ENCODE results near the gene CIT.
"Not testable (repeated sequence)": the region's sequence is repeated elsewhere in the genome, so short reads cannot be mapped to it uniquely, and the experiment has no call there.

The CIT gene

GRCh38 chr12:119911182-119911581, 34.1 kb upstream of the CIT start:
- H3K27me3 ChIP-seq (ENCODE audit: insufficient read depth, insufficient read length) = no peaks in the 10 kb centered on the region
- TF ChIP-seq YY1 (IDR thresholded peaks at IDR 0.05; ENCODE audit: insufficient read depth, insufficient read length) = no peak
- no peak for TF ChIP-seq SUZ12 (IDR thresholded peaks at IDR 0.05; ENCODE audit: extremely low read depth, insufficient read depth, insufficient read length)
- no peak for TF ChIP-seq ZNF274 (IDR thresholded peaks at IDR 0.05; ENCODE audit: low read depth, low read length)
- no peaks in the 10 kb centered on the region for H3K4me1 ChIP-seq (ENCODE audit: insufficient read depth, insufficient read length)
- H3K4me3 ChIP-seq (ENCODE audit: insufficient read length, low read depth) = no peak overlapping the region
- no peak for DNase-seq (ENCODE audit: low read depth, low spot score)
- no peak overlapping the region for H3K9ac ChIP-seq (ENCODE audit: insufficient read length, low read depth)
- no peaks in the 10 kb centered on the region for H3K36me3 ChIP-seq (ENCODE audit: insufficient read depth, insufficient read length, low read length)
- H3K9me3 ChIP-seq (ENCODE audit: insufficient read depth, low read length) = no peaks in the 10 kb centered on the region

- Histone ChIP-seq H3K9ac (ENCODE audit: insufficient read length, low read depth) (no peak overlapping the region), H3K4me3 (ENCODE audit: insufficient read length, low read depth) (no peak overlapping the region), H3K36me3 (ENCODE audit: insufficient read depth, insufficient read length, low read length) (no peaks in the 10 kb centered on the region), H3K27me3 (ENCODE audit: insufficient read depth, insufficient read length) (no peaks in the 10 kb centered on the region), H3K9me3 (ENCODE audit: insufficient read depth, low read length) (no peaks in the 10 kb centered on the region), H3K4me1 (ENCODE audit: insufficient read depth, insufficient read length) (no peaks in the 10 kb centered on the region)
- TF ChIP-seq ZNF274 (IDR thresholded peaks at IDR 0.05; ENCODE audit: low read depth, low read length) (no peak), YY1 (IDR thresholded peaks at IDR 0.05; ENCODE audit: insufficient read depth, insufficient read length) (no peak), SUZ12 (IDR thresholded peaks at IDR 0.05; ENCODE audit: extremely low read depth, insufficient read depth, insufficient read length) (no peak)
- DNase-seq (ENCODE audit: low read depth, low spot score) = no peak
Observed at GRCh38 chr12:119910586-119910985, 33.5 kb upstream of the CIT start.

- DNase-seq (ENCODE audit: low read depth, low spot score) = peak; percentile 66
- no peaks in the 10 kb centered on the region for H3K4me1 ChIP-seq (ENCODE audit: insufficient read depth, insufficient read length)
Observed at GRCh38 chr12:119902084-119902509, 25.0 kb upstream of the CIT start.

GRCh38 chr12:119901670-119902069, 24.6 kb upstream of the CIT start:
- no peak for DNase-seq (ENCODE audit: low read depth, low spot score)

More at GRCh38 chr12:119902084-119902509, 25.0 kb upstream of the CIT start:
- Histone ChIP-seq H3K9ac (ENCODE audit: insufficient read length, low read depth) (no peak overlapping the region), H3K9me3 (ENCODE audit: insufficient read depth, low read length) (no peaks in the 10 kb centered on the region), H3K4me3 (ENCODE audit: insufficient read length, low read depth) (no peak overlapping the region), H3K36me3 (ENCODE audit: insufficient read depth, insufficient read length, low read length) (no peaks in the 10 kb centered on the region), H3K27me3 (ENCODE audit: insufficient read depth, insufficient read length) (no peaks in the 10 kb centered on the region)
- TF ChIP-seq YY1 (IDR thresholded peaks at IDR 0.05; ENCODE audit: insufficient read depth, insufficient read length) (no peak), SUZ12 (IDR thresholded peaks at IDR 0.05; ENCODE audit: extremely low read depth, insufficient read depth, insufficient read length) (no peak), ZNF274 (IDR thresholded peaks at IDR 0.05; ENCODE audit: low read depth, low read length) (no peak)

GRCh38 chr12:119894916-119895315, 17.8 kb upstream of the CIT start:
- H3K4me3 ChIP-seq (ENCODE audit: insufficient read length, low read depth) = no peak overlapping the region
- no peaks in the 10 kb centered on the region for H3K9me3 ChIP-seq (ENCODE audit: insufficient read depth, low read length)
- DNase-seq (ENCODE audit: low read depth, low spot score) = no peak
- H3K4me1 ChIP-seq (ENCODE audit: insufficient read depth, insufficient read length) = no peaks in the 10 kb centered on the region
- TF ChIP-seq SUZ12 (IDR thresholded peaks at IDR 0.05; ENCODE audit: extremely low read depth, insufficient read depth, insufficient read length) (no peak), ZNF274 (IDR thresholded peaks at IDR 0.05; ENCODE audit: low read depth, low read length) (no peak), YY1 (IDR thresholded peaks at IDR 0.05; ENCODE audit: insufficient read depth, insufficient read length) (no peak)
- no peak overlapping the region for H3K9ac ChIP-seq (ENCODE audit: insufficient read length, low read depth)
- no peaks in the 10 kb centered on the region for H3K27me3 ChIP-seq (ENCODE audit: insufficient read depth, insufficient read length)
- no peaks in the 10 kb centered on the region for H3K36me3 ChIP-seq (ENCODE audit: insufficient read depth, insufficient read length, low read length)

More at GRCh38 chr12:119901670-119902069, 24.6 kb upstream of the CIT start:
- Histone ChIP-seq H3K9ac (ENCODE audit: insufficient read length, low read depth) (no peak overlapping the region), H3K36me3 (ENCODE audit: insufficient read depth, insufficient read length, low read length) (no peaks in the 10 kb centered on the region), H3K4me1 (ENCODE audit: insufficient read depth, insufficient read length) (no peaks in the 10 kb centered on the region), H3K4me3 (ENCODE audit: insufficient read length, low read depth) (no peak overlapping the region), H3K9me3 (ENCODE audit: insufficient read depth, low read length) (no peaks in the 10 kb centered on the region), H3K27me3 (ENCODE audit: insufficient read depth, insufficient read length) (no peaks in the 10 kb centered on the region)
- TF ChIP-seq YY1 (IDR thresholded peaks at IDR 0.05; ENCODE audit: insufficient read depth, insufficient read length) = no peak

- H3K36me3 ChIP-seq (ENCODE audit: insufficient read depth, insufficient read length, low read length); H3K4me1 ChIP-seq (ENCODE audit: insufficient read depth, insufficient read length); DNase-seq (ENCODE audit: low read depth, low spot score); H3K9me3 ChIP-seq (ENCODE audit: insufficient read depth, low read length); H3K4me3 ChIP-seq (ENCODE audit: insufficient read length, low read depth); H3K9ac ChIP-seq (ENCODE audit: insufficient read length, low read depth); H3K27me3 ChIP-seq (ENCODE audit: insufficient read depth, insufficient read length): not testable (repeated sequence)
Observed at GRCh38 chr12:119892611-119893010, 15.5 kb upstream of the CIT start.

GRCh38 chr12:119885549-119885948, 8.4 kb upstream of the CIT start:
- H3K9ac ChIP-seq (ENCODE audit: insufficient read length, low read depth) = no peak overlapping the region
- H3K36me3 ChIP-seq (ENCODE audit: insufficient read depth, insufficient read length, low read length) = no peaks in the 10 kb centered on the region
- no peak for DNase-seq (ENCODE audit: low read depth, low spot score)
- H3K27me3 ChIP-seq (ENCODE audit: insufficient read depth, insufficient read length) = no peaks in the 10 kb centered on the region
- no peaks in the 10 kb centered on the region for H3K4me1 ChIP-seq (ENCODE audit: insufficient read depth, insufficient read length)
- no peak for TF ChIP-seq ZNF274 (IDR thresholded peaks at IDR 0.05; ENCODE audit: low read depth, low read length)
- no peak for TF ChIP-seq SUZ12 (IDR thresholded peaks at IDR 0.05; ENCODE audit: extremely low read depth, insufficient read depth, insufficient read length)
- H3K4me3 ChIP-seq (ENCODE audit: insufficient read length, low read depth) = no peak overlapping the region
- H3K9me3 ChIP-seq (ENCODE audit: insufficient read depth, low read length) = no peaks in the 10 kb centered on the region

GRCh38 chr12:119883791-119884190, 6.7 kb upstream of the CIT start:
- DNase-seq (ENCODE audit: low read depth, low spot score); H3K9me3 ChIP-seq (ENCODE audit: insufficient read depth, low read length); H3K36me3 ChIP-seq (ENCODE audit: insufficient read depth, insufficient read length, low read length); H3K4me3 ChIP-seq (ENCODE audit: insufficient read length, low read depth); H3K4me1 ChIP-seq (ENCODE audit: insufficient read depth, insufficient read length); H3K27me3 ChIP-seq (ENCODE audit: insufficient read depth, insufficient read length); H3K9ac ChIP-seq (ENCODE audit: insufficient read length, low read depth): not testable (repeated sequence)
